GM21786 (cell line): ENCODE data around the gene TRAPPC3L.

Experiments
- ATAC-seq: cut with Tn5 transposase; IDR thresholded peaks from one replicate; pipeline ENCODE4 v1.9.1; 2021; ENCODE audit not compliant: unreplicated experiment

TRAPPC3L gene

DNA sequence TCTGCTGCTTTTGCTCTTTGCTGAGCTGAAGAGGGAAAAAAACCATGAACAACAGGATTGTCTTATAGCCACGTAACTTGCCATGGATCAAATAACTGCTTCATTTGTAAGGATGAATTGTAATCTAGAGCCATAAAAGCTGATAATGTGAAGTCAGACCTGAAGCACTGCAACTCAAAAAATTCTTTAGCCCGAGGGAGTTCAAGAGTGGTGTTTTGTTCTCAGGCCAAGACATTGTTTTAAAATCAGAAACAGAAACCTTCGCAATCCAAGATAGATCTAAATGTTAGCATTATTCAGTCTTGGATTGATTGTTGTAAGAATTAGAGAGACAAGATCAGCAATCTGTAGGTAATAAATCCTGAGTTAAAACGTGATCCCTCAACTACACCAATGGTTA lies at the start of gene TRAPPC3L:
Gene TRAPPC3L, minus strand, starts transcription at position 34 of the 400 bp plus-strand sequence. CDS start 170 bp downstream, outside the sequence.
- no peak for ATAC-seq

DNA sequence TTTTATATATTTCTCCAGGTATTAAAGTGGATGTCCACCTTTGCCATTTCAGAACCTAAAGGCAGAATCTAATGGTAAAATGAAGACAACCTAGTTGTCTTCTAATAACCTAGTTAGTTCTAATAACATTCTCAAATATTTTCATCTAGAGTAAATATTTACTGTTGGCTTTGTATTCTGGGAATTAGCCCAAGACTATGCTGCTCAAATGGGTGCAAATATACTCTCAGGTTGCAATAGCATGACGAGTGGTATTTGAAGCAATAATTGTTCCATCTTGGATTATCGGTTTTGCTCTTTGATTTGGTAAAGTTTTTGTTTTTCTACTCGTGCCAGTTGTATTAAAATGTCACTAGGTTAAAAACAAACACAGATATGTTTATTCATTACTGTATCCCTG lies 49.8 kb upstream of the TRAPPC3L start:
- no peak for ATAC-seq

DNA sequence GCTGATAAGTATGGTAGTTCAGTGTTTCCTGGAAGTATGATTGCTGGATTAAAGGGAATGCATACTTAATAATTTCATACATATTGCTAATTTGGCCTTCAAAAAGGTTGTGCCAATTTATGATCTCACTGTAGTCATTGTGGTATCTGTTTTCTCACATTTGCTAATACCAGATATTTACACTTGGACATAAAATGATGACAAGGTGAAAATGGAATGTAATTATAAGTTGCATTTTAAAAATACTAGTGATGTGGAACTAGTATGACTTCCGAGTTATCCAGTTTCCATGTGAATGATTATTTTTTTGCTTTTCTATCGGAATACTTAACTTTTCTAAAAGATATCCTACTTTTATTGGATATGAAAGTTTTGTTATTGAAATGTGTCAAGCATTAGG lies 41.3 kb upstream of the TRAPPC3L start:
- no peak for ATAC-seq

DNA sequence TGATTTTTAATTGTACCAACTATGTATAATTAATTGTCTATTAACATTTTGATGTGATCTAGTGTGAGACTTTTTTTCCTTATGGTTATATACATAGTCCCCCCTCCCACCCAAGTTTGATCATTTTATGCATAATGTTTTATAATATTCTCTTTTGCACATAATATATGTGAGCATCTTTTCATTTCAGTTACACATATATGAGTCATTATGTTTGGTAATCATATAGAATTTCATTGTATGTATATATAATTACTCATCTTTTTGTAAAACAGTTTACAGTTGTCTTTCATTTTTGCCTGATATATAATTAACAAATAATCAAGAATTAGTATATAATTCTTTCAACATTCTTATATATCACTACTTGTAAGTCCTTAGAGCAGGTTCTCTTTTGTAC lies 40.8 kb upstream of the TRAPPC3L start:
- ATAC-seq: no peak

DNA sequence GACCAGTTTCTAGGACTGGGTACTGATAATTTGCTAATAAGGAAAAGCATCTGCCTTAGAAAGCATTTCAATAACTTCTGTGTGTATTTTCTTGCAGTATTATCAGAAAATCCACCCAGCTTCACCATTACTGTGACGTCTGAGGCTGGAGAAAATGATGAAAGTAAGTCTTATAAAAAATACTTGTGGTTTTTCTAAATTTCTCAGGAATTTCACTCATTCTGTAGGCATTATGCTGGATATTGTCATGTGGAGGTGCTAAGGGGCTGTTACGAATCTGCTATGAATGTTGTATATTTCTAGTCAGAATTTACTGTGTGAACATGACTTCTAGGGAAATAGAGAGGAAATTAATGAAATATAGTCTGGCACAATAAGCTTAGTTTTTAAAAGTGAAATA lies 34.7 kb upstream of the TRAPPC3L start:
- no peak for ATAC-seq

DNA sequence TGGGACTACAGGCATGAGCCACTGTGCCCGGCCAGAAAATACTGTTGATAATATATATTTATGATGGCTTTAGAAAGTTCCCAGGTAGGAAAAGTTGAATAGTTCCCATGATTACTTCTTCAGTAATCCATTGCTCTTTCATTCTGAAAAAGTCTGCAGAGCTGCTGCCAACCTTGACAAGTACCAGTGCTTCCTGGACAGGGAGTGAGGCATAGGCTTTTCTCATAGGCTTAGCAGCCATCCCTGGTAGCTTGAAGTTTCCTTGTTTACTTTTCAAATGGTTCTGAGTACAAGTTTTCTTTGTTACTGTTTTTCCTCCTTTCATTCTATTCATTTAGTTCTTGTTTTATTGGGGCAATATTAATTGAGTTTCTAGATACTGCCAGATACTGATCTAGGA lies 33.7 kb upstream of the TRAPPC3L start:
- no peak for ATAC-seq

DNA sequence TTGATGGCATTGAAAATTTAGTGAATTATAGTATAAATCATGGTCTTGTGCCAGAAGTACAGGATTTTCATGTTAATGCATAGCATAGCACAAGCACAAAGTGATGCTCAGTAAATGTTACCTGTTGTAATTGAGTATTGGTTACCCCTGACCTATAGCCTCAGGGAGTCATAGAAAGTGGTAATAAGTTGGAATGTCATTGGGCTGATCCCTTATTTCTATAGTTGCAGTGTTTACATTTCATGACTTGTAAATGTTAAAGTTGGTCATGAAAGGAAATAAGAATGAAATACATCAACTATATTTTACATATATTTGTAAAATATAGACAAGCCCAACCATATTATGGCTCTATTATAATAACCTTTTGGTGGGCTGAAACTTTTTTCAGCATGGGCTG lies 32.9 kb upstream of the TRAPPC3L start:
- ATAC-seq: no peak

DNA sequence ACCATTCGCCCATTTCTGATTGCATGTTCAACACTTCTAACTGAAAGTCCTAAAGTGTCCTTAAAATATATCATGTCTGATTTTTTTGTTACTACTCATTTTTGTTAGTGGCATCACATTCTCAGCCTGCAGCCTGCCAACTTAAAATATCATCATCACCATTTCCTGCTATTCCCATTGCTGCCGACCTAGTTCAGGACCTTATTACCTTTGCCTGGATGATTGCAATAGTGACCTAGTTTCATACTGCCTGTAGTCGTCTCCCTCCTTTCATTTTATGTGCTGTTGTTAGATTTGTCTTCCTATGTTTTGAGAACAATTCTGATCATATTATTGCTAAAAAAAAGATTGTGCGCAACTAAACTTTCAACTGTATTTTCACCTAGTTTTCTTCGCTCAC lies 32.0 kb upstream of the TRAPPC3L start:
- no peak for ATAC-seq

DNA sequence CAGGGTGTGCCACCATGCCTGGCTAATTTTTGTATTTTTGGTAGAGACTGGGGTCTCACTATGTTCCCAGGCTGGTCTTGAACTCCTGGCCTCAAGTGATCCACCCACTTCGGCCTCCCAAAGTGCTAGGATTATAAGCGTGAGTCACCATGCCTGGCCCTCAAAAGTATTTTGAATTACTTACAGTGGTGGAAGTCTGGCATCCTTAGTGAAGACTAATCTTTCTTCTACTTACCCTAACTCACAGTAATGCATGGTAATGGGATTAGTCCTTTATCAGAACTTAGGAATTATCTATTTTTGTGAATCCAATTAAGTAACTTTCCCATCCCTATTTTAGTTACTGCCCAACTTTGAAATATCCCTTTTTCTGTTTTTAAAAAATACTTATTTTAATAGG lies 29.7 kb upstream of the TRAPPC3L start:
- no peak for ATAC-seq

DNA sequence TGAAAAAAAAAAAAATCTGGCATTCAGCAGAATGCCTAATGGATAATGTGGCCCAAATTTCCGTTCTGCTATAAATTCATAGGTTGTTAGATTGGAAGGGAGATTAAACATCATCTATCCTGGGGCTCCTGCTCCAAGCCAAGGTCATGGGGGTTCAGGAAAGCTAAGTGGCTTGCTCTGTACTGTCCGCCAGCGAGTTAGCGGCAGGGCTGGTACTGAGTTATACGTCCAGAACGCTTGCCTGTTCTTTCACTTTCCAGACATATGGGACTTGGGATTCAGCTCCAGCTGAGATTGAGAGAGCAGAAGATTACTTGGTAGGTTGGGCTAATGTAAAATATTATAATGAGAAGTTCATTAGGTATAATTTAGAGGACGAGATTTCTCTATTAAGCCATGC lies 26.7 kb upstream of the TRAPPC3L start:
- ATAC-seq: no peak

DNA sequence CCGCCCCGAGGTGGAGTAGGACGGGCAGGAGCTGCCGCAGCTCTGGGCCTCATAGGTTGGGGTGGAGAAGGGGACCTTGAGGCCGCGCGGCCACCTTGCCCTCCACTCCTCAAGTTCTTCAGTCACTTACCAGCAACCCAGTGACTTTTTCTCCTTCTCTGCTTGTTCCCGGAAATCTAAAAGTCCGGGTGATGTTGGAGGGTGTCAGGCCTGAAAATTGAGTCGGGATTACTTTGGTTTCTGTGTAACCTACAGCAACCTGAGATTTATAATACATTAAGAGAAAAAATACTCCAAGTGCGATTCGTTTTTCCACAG lies 26.2 kb upstream of the TRAPPC3L start:
- ATAC-seq: no peak

DNA sequence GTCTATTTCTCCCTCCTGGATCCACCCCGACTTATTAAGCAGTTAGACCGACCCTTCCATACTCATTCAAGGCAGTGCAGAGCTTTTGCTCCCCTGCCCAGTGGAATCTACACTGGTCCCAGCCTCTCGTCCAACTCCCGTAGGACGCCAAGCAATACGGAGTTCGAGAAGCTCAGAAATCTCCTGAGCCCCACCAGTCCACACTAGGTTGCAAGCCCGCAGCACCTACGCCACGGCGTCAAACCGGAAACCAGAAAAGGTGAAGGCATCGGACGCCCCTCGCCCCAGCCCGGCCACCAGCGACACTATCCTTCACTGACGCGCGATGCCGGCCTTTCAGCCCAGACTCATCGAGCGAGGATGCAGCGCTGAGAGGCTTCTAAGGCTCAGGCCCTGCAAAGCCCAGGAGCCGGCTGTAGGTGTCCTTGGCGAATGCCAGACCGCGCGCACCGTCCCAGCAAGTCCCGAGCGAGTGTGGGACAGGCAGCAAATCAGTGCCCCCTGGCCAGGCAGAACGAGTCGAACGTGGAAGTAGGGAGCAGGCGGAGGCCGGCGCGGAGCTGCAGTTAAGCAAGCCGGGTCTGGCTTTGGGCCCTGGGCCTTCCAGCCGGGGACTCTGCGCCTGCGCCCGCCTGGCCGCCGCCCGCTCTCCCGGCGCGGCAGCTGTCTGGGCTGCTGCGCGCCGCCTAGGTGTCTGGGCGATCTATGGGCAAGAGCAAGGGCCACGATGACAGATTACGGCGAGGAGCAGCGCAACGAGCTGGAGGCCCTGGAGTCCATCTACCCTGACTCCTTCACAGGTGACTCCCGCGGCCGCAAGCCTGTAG lies 25.6 kb upstream of the TRAPPC3L start, which contains the start of gene RWDD1:
Gene RWDD1, plus strand, starts transcription at position 649 of the 827 bp plus-strand sequence. Its CDS starts 79 bp downstream, at position 728.
- ATAC-seq: peak; percentile 94

DNA sequence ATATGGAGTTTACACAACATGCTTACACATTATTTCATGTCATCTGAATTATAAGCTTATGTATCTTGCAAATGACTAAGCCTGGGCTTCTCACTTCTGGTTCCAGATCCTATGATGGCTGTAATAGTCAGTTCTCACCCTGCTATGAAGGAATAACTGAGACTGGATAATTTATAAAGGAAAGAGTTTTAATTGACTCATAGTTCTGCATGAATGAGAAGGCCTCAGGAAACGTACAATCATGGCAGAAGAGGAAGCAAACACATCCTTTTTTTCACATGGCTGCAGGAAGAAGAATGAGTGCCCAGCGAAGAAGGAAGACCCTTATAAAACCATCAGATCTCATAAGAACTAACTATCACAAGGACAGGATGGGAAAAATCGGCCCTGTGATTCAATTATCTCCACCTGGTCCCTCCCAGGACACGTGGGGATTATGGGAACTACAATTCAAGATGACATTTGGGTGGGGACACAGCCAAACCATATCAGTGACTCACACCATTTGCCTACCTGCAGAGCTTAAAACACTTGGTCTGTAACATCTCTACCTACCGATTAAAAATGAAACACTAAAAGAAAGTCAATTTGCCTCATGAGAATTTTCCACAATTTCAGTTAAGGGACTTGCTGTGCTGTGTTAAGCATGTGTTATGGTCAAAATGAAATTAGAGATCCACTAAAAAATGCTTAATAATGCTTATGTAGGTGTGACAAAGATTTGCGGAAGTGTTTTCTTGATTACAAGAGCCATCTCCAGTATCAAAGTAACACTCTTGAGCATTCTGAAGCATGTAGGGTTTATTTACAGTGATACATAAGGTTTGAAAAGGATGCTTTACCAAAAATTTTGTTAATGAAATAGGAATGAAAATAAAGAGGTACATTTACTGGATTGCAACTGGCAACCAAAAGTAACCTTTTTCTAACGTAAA lies 23.6 kb upstream of the TRAPPC3L start:
- no peak for ATAC-seq

DNA sequence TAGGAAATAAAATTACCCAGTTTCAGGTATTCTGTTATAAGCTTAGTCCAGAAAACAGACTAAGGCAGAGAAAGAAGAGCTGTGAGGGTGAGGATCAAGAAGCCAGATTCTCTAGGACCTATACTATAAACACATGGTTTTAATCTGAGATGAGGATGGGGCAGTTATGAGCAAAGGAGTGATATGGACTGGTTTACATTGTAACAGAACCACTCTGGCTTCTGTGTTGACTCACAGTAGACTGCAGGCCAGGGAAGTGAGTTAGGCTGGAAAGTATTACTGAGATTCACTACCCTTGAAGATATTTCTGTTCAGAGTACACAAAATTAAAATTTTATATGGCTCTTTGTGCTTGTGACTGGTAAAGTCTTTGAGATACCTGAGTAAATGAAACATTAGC lies 22.6 kb upstream of the TRAPPC3L start:
- ATAC-seq: no peak

DNA sequence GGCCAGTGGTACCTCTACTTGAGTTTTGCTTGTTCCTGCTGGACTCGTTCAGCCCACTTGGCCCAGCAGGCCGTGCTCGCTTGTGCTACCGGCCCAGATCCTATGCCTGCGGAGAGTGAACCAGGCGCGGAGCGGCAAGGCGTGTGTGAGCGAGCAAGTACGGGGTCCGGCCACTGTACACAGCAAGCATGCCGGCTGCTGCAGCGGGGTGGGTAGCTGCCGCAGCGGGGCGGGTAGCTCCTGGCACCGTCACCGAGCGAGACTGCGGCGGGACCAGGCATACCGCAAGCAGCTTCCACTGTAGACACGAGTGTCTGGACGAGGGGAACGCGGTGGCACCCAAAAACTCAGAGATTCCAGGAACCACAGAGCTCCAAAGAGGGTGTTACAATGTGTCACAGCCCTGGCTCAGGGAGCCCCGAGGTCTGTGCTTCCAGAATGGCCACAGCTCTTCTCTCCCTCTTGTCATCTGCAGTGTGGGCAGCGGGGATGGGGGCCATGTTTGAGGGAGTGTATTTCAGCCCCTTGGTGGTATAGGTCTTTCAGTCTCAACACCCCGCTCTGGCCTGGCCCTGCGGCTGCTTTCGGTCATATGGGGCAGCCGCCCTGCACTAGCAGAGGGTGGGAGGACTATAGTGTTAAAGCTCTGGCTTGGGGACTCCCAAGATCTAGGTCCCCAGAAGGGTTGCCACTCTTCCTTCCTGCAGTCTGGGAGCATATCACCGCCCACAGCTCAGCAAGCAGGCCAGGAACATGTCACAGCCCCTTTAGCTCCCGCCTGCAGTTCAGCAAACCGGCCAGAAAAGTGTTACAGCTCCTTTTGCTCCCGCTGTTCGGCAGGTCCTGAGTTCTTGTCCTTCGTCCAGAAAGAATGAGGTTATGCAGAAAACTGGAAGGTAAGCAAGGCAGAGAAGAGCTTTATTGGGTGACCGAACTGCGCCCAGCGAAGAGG lies 19.7 kb upstream of the TRAPPC3L start:
- ATAC-seq: no peak

DNA sequence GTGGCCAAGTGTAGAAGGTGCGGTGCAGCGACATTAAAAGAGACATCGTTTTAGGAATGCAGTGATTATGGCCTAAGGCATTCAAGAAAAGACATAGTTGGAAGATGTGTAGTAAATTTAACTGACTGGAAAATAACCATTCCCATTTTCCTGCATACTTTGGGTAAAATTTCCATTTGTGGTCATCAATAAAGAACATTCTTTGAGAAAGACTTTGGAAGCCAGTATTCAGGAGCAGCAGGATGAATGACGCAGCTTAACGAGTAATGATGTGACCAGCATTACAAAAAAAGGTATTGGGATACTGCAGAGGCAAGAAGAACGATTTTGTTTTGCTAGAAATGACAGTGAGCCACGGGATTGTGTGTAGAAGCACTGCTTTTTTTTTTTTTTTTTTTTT lies 18.8 kb upstream of the TRAPPC3L start:
- no peak for ATAC-seq

DNA sequence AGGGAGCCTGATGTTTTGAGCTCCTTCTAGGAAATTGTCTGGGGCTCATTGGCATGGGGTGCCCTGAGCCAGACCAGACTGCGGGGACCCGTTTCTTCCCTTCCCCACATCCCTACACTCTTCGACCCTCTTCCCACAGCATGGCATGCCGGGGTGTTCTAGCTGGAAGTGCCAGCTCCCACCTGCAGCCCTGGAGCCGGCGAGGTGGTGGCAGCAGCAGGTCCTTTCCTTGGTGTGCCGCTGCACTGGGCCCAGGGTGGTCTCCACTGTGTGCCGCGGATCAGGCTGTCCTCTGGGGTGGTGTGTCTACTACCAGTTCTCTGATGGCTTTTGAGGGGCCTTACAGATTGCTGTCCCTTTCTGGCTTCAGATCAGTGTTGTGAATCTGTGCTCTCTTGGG lies 18.3 kb upstream of the TRAPPC3L start:
- ATAC-seq: no peak

DNA sequence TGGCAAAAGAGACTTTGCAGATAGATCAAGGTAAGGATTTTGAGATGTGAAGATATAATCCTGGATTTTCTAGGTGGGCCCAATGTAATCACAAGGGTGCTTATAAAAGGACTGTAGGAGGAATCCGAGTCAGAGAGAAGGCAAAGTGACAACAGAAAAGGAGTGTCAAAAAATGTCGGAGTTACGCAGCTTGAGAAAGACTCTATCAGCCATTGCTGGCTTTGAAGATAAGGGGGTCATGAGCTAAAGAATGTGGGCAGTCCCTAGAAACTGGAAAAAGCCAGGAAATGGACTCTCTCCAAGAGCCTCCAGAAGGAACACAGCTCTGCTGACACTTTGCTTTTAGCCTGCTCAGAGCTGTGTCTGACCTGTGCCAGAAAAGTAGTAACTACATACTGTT lies 17.1 kb upstream of the TRAPPC3L start:
- no peak for ATAC-seq

DNA sequence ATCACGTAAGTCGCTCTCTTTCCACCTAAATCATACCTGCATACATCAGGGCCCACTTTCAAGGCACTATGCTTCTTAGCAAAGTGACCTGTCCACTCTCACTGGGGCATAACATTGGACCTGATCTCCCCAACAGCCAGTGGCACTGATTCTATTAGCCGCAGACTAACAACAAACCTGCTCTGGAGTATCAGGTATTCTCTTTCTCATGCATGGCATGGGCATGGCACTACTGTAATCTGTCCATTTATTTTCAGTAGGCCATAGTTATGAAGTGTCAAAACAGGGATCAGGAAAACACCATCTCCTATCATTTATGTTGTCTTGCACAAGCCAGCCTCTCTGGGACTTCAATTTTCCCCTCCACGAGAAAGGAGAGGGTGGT lies 16.5 kb upstream of the TRAPPC3L start:
- no peak for ATAC-seq

DNA sequence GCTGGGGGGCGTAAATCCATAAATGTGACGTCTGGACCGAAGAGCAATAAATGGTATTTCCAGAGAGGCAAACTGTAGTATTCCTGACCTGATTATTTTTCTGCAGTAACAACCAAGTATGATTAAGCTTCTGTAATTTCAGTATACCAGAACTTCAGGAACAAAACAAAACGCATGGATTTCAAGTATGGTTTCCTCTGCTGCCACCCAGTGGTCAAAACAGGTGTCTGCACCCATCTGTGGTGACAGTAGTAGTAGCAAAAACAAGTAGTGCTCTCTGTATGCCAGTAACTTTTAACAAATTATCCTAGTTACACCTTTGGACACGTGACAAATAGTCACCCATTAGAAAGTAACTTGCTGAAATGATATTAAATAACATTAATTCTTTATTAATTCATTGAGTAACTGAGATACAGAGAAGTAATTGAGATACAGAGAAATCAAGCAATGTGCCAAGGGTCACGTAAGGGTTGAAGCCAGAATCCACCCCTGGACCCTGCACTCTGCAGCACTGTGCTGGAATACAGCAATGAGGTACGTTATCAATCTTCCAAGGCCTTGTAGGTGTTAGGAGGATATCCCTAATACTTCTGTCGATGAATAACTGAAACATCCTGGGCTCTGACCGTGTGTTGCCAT lies 16.0 kb upstream of the TRAPPC3L start:
- peak; percentile 80 for ATAC-seq
